COLO668 (cell line): Measurements from ENCODE around the gene SNAP25.

Experiments
- DNase-seq: peaks from one replicate; lab custom pipeline; 2025; ENCODE audit not compliant: unreplicated experiment; lab: John Stamatoyannopoulos, UW

Gene SNAP25

GRCh38 chr20:10216146-10216791 lies 2.4 kb upstream of the SNAP25 start:
- DNase-seq: no peak

GRCh38 chr20:10217721-10218410 lies 764 bp upstream of the SNAP25 start:
- peak; percentile 83 for DNase-seq

GRCh38 chr20:10219452-10219791 lies 792 bp downstream of the SNAP25 start:
- peak; percentile 76 for DNase-seq

- DNase-seq: no peak
Measured at GRCh38 chr20:10219993-10220750, 1.5 kb downstream of the SNAP25 start.

- no peak for DNase-seq
Measured at GRCh38 chr20:10221021-10221420, 2.4 kb downstream of the SNAP25 start.

GRCh38 chr20:10225439-10226060 lies 6.9 kb downstream of the SNAP25 start:
- DNase-seq: no peak

- DNase-seq: peak; percentile 90
Measured at GRCh38 chr20:10228330-10228729, 9.7 kb downstream of the SNAP25 start.

GRCh38 chr20:10231290-10231689 lies 12.7 kb downstream of the SNAP25 start:
- DNase-seq: no peak

GRCh38 chr20:10236540-10237533 lies 18.2 kb downstream of the SNAP25 start:
- no peak for DNase-seq

- peak; percentile 75 for DNase-seq
Measured at GRCh38 chr20:10239954-10240353, 21.3 kb downstream of the SNAP25 start.

GRCh38 chr20:10240655-10241054 lies 22.0 kb downstream of the SNAP25 start:
- no peak for DNase-seq

- DNase-seq: no peak
Measured at GRCh38 chr20:10242166-10242565, 23.5 kb downstream of the SNAP25 start.

GRCh38 chr20:10247440-10247839 lies 28.8 kb downstream of the SNAP25 start:
- no peak for DNase-seq

GRCh38 chr20:10249048-10249770 lies 30.6 kb downstream of the SNAP25 start:
- DNase-seq: no peak

GRCh38 chr20:10249822-10250221 lies 31.2 kb downstream of the SNAP25 start:
- DNase-seq: no peak

GRCh38 chr20:10250902-10251301 lies 32.3 kb downstream of the SNAP25 start:
- DNase-seq: peak; percentile 33

GRCh38 chr20:10253780-10254179 lies 35.1 kb downstream of the SNAP25 start:
- DNase-seq: no peak

- DNase-seq: no peak
Measured at GRCh38 chr20:10255846-10256245, 37.2 kb downstream of the SNAP25 start.

- DNase-seq: no peak
Measured at GRCh38 chr20:10259166-10259565, 40.5 kb downstream of the SNAP25 start.

- no peak for DNase-seq
Measured at GRCh38 chr20:10260316-10260715, 41.7 kb downstream of the SNAP25 start.
